HepG2 (cell line): ENCODE data around the gene CCDC201. TPM values are rescaled to one million over a fixed set of nuclear protein-coding genes. Genes with fewer than 3 reads are reported as not detected.
A peak's percentile ranks its signal among the peaks of the same experiment; 100 is the strongest.

Experiments
- ATAC-seq: fragments of 200-7000 bp; cut with Tn5 transposase; 3 replicates; pipeline ENCODE4 v1.9.1; 2020; ENCODE audit warnings: mild to moderate bottlenecking, moderate library complexity
- BruUV-seq: library from RNA; stranded (reverse); fragments of 400-500 nt; replicated peaks from 2 replicates; lab custom pipeline; 2021; lab: Mats Ljungman, UMichigan
- CTCF ChIA-PET: fragments of 300-600 bp; formaldehyde crosslinking; extraction: SDS; loops from one replicate; lab custom pipeline; 2021; ENCODE audit warnings: low total read pairs, inconsistent platforms, low intra/inter-chr PET ratio; lab: Yijun Ruan, JAX
- POLR2A ChIA-PET: fragments of 350-600 bp; sonication (Branson Sonifier 250); formaldehyde crosslinking; loops from one replicate; lab custom pipeline; 2020; ENCODE audit warnings: antibody characterized with exemption, inconsistent platforms; lab: Yijun Ruan, JAX
- DNase-seq: peaks from one replicate; pipeline ENCODE4 v3.0.0-alpha.2; 2015; ENCODE audit warnings: low spot score
- FAIRE-seq: peaks from 3 replicates; lab custom pipeline; 2011; peaks lifted over from hg19 to GRCh38; lab: Jason Lieb, UNC
- H2AFZ ChIP-seq: one replicate; pipeline ENCODE4 v1.6.1; 2011; ENCODE audit warnings: low read length, inconsistent platforms
- H3K27ac ChIP-seq: fragments of 300-600 bp; 3 replicates; pipeline ENCODE4 v1.8.0; 2011; ENCODE audit warnings: mixed run types, mild to moderate bottlenecking, mixed read lengths, low read length, inconsistent platforms; ENCODE audit not compliant: insufficient read depth; ENCODE audit errors: extremely low read length
- H3K27me3 ChIP-seq, 2 experiments: fragments of 200-600 bp in 1 of 2; 2 replicates in 1 of 2; 3 replicates in 1 of 2; pipeline versions ENCODE4 v1.6.0 to v1.8.0; 2011; ENCODE audit warnings: low read length in 2 of 2, mild to moderate bottlenecking in 2 of 2, moderate library complexity in 2 of 2, inconsistent platforms in 1 of 2; ENCODE audit not compliant: insufficient read depth in 2 of 2, control insufficient read depth in 1 of 2
- H3K36me3 ChIP-seq, 2 experiments: fragments of 200-600 bp in 1 of 2; replicated peaks in 1 of 2; 2 replicates in 1 of 2; 3 replicates in 1 of 2; pipeline versions ENCODE4 v1.5.1 to v1.8.0; 2011; ENCODE audit warnings: low read length in 2 of 2, inconsistent platforms in 1 of 2; ENCODE audit not compliant: insufficient read depth in 2 of 2, control insufficient read depth in 1 of 2
- H3K4me1 ChIP-seq: 2 replicates; pipeline ENCODE4 v1.5.1; 2012; ENCODE audit warnings: low read length, inconsistent platforms; ENCODE audit not compliant: insufficient read depth
- H3K4me2 ChIP-seq: 2 replicates; pipeline ENCODE4 v1.6.0; 2011; ENCODE audit warnings: low read depth, low read length, inconsistent platforms
- H3K4me3 ChIP-seq, 3 experiments: fragments of 200-600 bp in 1 of 3; sonication (generic), shearing (Covaris generic) in 1 of 3; replicated peaks in 1 of 3; 2 replicates each; pipeline ENCODE4 v1.5.1; 2011 to 2016; ENCODE audit warnings: low read length in 3 of 3, inconsistent platforms in 2 of 3, low read depth in 2 of 3, mild to moderate bottlenecking in 2 of 3, control low read depth in 1 of 3, mixed read lengths in 1 of 3; ENCODE audit not compliant: insufficient read depth in 1 of 3
- H3K79me2 ChIP-seq: one replicate; pipeline ENCODE4 v1.6.1; 2011; ENCODE audit warnings: low read length, inconsistent platforms; ENCODE audit not compliant: insufficient read depth
- H3K9ac ChIP-seq: 2 replicates; pipeline ENCODE4 v1.6.0; 2011; ENCODE audit warnings: mild to moderate bottlenecking, low read depth, low read length, inconsistent platforms; ENCODE audit not compliant: insufficient read depth
- H3K9me3 ChIP-seq: 2 replicates; pipeline ENCODE4 v1.5.1; 2012; ENCODE audit warnings: mild to moderate bottlenecking, low read length
- H4K20me1 ChIP-seq: 2 replicates; pipeline ENCODE4 v1.6.0; 2011; ENCODE audit warnings: inconsistent platforms, mild to moderate bottlenecking, low read length, moderate library complexity; ENCODE audit not compliant: insufficient read depth
- ATF7 ChIP-seq, 2 experiments: fragments of 450-650 bp in 1 of 2; sonication (generic) in 1 of 2; formaldehyde crosslinking in 1 of 2; IDR thresholded peaks; 2 replicates each; pipeline versions ENCODE4 v1.4.0 to v1.6.1; 2016 to 2020; ENCODE audit warnings: antibody characterized with exemption in 1 of 2, mild to moderate bottlenecking in 1 of 2, missing genetic modification reagents in 1 of 2
- FOXK2 ChIP-seq: fragments of 450-650 bp; IDR thresholded peaks from 2 replicates; pipeline ENCODE4 v1.6.1; 2016
- IKZF4 ChIP-seq: sonication (generic); formaldehyde crosslinking; IDR thresholded peaks from 2 replicates; pipeline ENCODE4 v1.5.1; 2020; ENCODE audit warnings: borderline replicate concordance, mild to moderate bottlenecking, low read depth, missing genetic modification reagents; ENCODE audit errors: not compliant biosample characterization
- JARID2 ChIP-seq: sonication (generic); formaldehyde crosslinking; IDR thresholded peaks from 2 replicates; pipeline ENCODE4 v1.8.1; 2023; ENCODE audit warnings: missing genetic modification reagents, inconsistent platforms; ENCODE audit not compliant: insufficient replicate concordance
- MBNL3 ChIP-seq: fragments of 250-450 bp; sonication (Bioruptor Pico); conservative IDR thresholded peaks from 2 replicates; pipeline ENCODE4 v1.8.0; 2022; ENCODE audit warnings: mild to moderate bottlenecking, inconsistent platforms
- RAD21 ChIP-seq: fragments of 450-650 bp; formaldehyde crosslinking; IDR thresholded peaks from 2 replicates; pipeline ENCODE4 v1.5.0; 2020; ENCODE audit warnings: mild to moderate bottlenecking
- RERE ChIP-seq: IDR thresholded peaks from 2 replicates; pipeline ENCODE4 v1.6.1; 2016; ENCODE audit warnings: low read depth, missing genetic modification reagents, missing compliant biosample characterization
- SMYD3 ChIP-seq: sonication (generic); formaldehyde crosslinking; IDR thresholded peaks from 2 replicates; pipeline ENCODE4 v1.8.1; 2023; ENCODE audit warnings: mild to moderate bottlenecking, missing genetic modification reagents
- SUZ12 ChIP-seq: fragments of 150-350 bp; IDR thresholded peaks from 2 replicates; pipeline ENCODE4 v1.6.1; 2014; ENCODE audit warnings: low read depth, low read length
- ZNF430 ChIP-seq: sonication (generic); formaldehyde crosslinking; IDR thresholded peaks from 2 replicates; pipeline ENCODE4 v1.9.0; 2021; ENCODE audit warnings: mild to moderate bottlenecking, missing genetic modification reagents
- ZNF687 ChIP-seq: sonication (generic); formaldehyde crosslinking; IDR thresholded peaks from 2 replicates; pipeline ENCODE4 v1.5.1; 2020; ENCODE audit warnings: mild to moderate bottlenecking, missing genetic modification reagents, moderate library complexity
- ZUFSP ChIP-seq: sonication (generic); formaldehyde crosslinking; IDR thresholded peaks from 2 replicates; pipeline ENCODE4 v1.9.0; 2021; ENCODE audit warnings: missing genetic modification reagents, mild to moderate bottlenecking, borderline replicate concordance
- WGBS: methylation state at CpG from one replicate; pipeline ENCODE4 v1.1.6; 2017; ENCODE audit warnings: low lambda C conversion rate; 5-methylcytosine and 5-hydroxymethylcytosine counted together
- in situ Hi-C: cut with HindIII; loops from 2 replicates; pipeline ENCODE4 v1.10.0; 2017; ENCODE audit warnings: low pct_unique_long_range_greater_than_20kb; ENCODE audit not compliant: extremely low pct_ligation_motif_present
- intact Hi-C: fragments of 100-400 bp; cut with micrococcal nuclease; formaldehyde crosslinking; loops from one replicate; pipeline ENCODE4 v1.10.0; 2022; ENCODE audit not compliant: unreplicated experiment
- polyA plus RNA-seq, 8 experiments: library from polyadenylated mRNA; depleted of rRNA in 3 of 8; stranded (reverse) in 7 of 8; unstranded in 1 of 8; fragments of >200 nt; fragmentation: Illumina TruSeq in 4 of 8; extraction: Trizol in 4 of 8; gene quantifications; 2 replicates each; pipeline versions ENCODE4 v1.2.1 to v1.2.3, GENCODE V29; 2011 to 2016; ENCODE audit warnings: low read depth in 4 of 8, missing spikeins in 1 of 8, mixed read lengths in 1 of 8; ENCODE audit not compliant: insufficient read depth in 1 of 8
- total RNA-seq, 5 experiments: library from RNA; depleted of rRNA; stranded (reverse); fragments of >200 nt; fragmentation: Illumina TruSeq; extraction: Trizol; gene quantifications; 2 replicates each; pipeline ENCODE4 v1.2.3, GENCODE V29; 2016; ENCODE audit warnings: low read depth in 1 of 5

CCDC201 gene
- total and polyA plus RNA-seq, 2 of the 13 experiments (the other 11 are each of a cell fraction or from before 2014, with no cell fraction given) = 0.92 TPM; not detected in 1

GRCh38 chr7:45917658-45918057 is 44.8 kb upstream of the CCDC201 start:
- peaks cover 5 to 41% of the 10 kb centered on the region in 2 experiments; a peak in 4 of 5 replicates for H3K27me3 ChIP-seq
- no peaks in the 10 kb centered on the region for H3K9me3 ChIP-seq
- H3K79me2 ChIP-seq = no peaks in the 10 kb centered on the region
- peaks cover 7% of the 10 kb centered on the region; the same call in 1 of the 2 replicates for H4K20me1 ChIP-seq
- peak; percentile 28 for DNase-seq
- peak; percentile 81 for ATAC-seq
- BruUV-seq = no TSS peak
- FAIRE-seq = peak; percentile 50
- CTCF ChIA-PET = interaction anchor here (1.4 to 2.5 kb wide), 4 partner anchors 46 to 1171 kb away, joined by 5 to 20 read pairs (median 8); partner anchors contain the start of gene CCDC201
- no peaks in the 10 kb centered on the region for H3K36me3 ChIP-seq
- H3K27ac ChIP-seq = no peak overlapping the region
- POLR2A ChIA-PET = interaction anchor here (0.8 kb wide), 1 partner anchor 36 kb away, joined by 3 read pairs; no protein-coding TSS in a partner anchor
- peak overlapping the region; percentile 34; the same call in 1 of the 2 replicates for H3K4me2 ChIP-seq
- intact Hi-C loops (loop anchor here (1.0 kb wide), 1 partner anchor 435 kb away; no protein-coding TSS in a partner anchor), in situ Hi-C loops (loop anchor here (10.0 kb wide), 1 partner anchor 1267 kb away; no protein-coding TSS in a partner anchor)
- 11% methylated on average over 15 of the region's 15 CpGs for WGBS
- H3K4me3 ChIP-seq = no peak overlapping the region
- H3K4me1 ChIP-seq = peaks cover 22% of the 10 kb centered on the region
- H2AFZ ChIP-seq = no peak overlapping the region
- no peak overlapping the region for H3K9ac ChIP-seq
- no peak for TF ChIP-seq ZNF430 (CRISPR knock-in tag)
- no peak for TF ChIP-seq MBNL3 (CRISPR knock-in tag)
- no peak for TF ChIP-seq RERE (CRISPR knock-in tag)
- TF ChIP-seq JARID2 (CRISPR knock-in tag) = no peak
- no peak for TF ChIP-seq SMYD3 (CRISPR knock-in tag)
- TF ChIP-seq ZUFSP = no peak
- no peak for TF ChIP-seq SUZ12
- peak; percentile 66 for TF ChIP-seq RAD21 (CRISPR knock-in tag)
- peak; percentile 42; the same call in 1 of the 2 replicates for TF ChIP-seq ZNF687
- TF ChIP-seq FOXK2 = no peak
- TF ChIP-seq IKZF4 = no peak
- no peak for TF ChIP-seq ATF7 (IDR thresholded peaks at IDR 0.05)
- no peak for TF ChIP-seq ATF7 (CRISPR knock-in tag; IDR thresholded peaks at IDR 0.05)
